Inflammatory macrophage (primary cell): ENCODE results near the gene SNAP25.

Experiments
- DNase-seq, 2 donors: peaks; one replicate each; pipeline ENCODE4 v3.0.0-alpha.2; 2020 to 2022

Gene SNAP25

DNA sequence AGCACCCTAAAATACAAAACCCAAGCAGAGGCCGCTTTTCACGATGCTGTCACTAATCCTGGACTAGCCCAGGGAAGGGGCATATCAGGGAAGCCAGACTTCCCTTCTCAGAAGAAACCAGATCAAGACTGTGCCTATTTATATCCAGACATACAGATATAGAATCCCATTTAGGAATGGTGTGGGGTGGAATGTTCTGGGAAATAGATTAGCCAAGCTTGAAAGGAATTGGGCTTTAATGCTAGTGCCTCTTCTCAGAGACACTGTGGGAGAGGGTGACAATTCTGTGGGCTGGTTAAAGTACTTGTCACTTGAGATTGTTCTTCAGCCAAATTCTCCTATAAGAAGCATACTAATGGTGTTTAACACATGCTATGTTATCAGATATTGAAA lies 45.5 kb downstream of the SNAP25 start:
- DNase-seq, result no peak

DNA sequence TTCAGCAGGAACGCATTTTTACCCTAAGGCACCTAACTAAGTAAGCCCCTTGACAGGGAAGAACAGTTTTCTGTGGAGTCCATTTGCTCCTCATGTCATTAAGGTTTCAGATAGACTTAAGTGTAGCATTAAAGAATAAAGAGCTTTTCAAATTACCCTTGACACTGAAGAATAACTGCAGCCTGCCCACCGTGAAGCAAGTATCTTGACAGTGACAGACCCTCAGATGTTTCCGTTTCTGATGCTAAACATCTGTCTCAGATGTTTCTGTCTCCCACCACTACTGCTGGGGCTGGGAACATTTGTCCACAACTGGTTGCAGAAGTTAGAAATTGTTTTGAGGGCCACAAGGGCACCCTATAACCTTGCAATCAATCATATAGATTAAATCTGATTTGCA lies 50.0 kb downstream of the SNAP25 start:
- no peak for DNase-seq

DNA sequence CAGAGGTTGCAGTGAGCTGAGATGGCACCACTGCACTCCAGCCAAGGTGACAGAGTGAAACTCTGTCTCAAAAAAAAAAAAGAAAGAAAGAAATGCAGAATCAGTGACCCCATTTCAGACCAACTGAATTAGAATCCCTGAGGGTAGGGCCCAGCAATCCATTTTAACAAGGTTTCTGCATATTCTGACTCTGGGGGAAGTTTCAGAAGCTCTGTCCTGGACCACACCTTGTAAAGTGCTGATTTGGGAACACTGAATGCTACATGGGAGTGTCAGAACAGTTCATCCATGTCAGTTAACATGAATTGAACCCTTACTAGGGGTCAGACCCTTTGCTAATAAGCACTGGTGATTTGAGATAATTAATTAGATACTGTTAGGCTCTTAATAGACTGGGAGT lies 52.0 kb downstream of the SNAP25 start:
- DNase-seq, result no peak

DNA sequence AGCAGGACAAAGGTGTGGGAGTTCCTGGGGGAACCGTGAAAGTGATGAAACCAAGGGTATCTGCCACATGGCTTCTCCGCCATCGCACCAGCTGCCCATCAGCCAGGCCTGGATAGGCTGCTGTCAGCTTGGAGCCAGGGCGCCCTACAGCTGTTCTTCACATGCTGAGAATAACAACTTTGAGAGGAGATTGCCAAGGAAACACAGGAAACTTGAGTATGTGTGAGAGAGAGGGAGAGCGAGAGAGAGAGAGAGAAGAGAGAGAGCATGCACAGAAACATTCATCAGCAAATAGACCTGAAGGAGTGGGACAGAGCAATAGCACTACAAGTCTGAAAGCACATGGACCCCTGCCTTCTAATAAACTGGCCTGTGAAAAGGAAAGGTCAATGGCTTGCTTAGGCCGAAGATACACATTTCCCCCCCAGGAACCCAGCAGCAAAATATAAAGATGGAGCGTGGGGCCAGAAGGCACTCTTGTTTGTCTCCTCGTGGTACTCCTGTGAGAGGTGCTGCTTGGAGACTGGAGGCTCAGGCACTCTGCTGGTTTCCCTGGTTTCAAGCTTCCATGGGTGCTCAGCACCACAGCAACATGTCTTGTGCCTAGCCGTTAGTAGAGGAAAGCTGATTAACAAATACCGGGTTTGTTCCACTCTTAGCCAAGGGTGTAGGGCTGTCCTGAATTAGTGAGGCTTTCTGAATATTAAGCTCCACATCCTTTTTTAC lies 53.0 kb downstream of the SNAP25 start:
- DNase-seq, result no peak

DNA sequence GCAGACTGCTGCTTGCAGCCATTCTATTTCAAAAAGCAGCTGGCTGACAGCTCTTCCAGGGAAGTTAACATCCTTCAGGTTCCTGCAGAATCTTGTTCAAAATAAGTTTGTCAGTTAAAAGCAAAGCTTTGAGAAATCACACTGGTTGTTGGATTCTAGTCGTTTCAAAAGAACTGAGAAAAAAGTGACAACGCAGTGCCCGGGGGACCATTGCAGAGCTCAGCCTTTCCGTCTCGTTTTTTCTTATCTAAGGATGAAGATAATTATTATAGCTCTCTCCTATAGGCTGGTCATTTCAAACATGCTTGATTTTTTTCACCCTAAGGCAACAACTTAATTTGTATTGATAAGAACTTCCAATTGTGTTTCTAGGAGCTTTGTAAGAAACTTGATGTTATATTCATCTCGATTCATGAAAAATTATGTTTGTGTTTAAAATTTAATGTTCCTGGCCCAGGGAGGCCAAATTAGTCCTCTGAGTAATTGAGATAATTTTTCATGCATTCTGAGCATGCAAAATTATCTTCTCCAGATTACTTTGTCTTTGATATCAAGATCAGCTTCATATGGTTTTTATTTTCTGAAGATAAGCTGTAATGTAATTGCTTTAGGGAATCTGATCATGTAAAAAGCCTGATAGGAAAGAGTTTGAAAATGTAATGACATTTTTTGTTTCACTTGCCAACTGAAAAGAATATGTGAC lies 58.4 kb downstream of the SNAP25 start:
- no peak for DNase-seq

DNA sequence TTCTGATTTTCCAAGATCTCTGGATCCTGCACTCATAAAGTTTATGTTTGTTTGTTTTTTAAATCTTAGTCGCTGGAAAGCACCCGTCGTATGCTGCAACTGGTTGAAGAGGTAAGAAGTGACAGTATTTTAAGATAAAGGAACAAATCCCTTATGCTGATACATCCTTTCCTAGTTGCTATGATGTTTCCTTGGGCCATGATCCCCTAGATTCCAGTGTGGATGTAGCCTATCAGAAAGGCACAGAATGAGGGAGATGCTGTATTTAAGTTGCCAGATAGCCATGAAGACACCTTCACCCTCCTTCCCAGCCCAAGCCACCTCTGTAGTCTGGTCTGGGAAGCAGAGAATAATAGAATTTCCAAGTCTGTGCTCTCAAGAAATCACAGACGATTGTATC lies 59.0 kb downstream of the SNAP25 start:
- DNase-seq, result no peak

DNA sequence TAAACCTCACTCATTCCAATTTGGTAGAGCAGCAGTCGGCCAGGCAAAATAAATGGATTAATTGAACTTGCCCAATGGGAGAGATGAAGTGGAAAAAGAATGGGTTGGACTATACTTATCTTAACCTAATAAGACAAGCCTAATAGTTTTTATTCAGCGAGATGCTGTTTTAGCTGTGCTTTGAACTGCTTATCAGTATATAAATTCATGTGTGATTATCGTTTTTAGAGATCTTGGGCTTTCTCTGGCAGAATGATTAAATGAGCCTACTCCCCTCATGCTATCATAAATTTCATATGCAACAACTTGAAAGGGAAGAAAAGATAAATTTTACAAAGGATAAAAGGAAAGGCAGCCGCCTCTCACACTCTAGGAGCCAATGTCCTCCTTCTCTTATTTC lies 59.8 kb downstream of the SNAP25 start:
- DNase-seq, result no peak

DNA sequence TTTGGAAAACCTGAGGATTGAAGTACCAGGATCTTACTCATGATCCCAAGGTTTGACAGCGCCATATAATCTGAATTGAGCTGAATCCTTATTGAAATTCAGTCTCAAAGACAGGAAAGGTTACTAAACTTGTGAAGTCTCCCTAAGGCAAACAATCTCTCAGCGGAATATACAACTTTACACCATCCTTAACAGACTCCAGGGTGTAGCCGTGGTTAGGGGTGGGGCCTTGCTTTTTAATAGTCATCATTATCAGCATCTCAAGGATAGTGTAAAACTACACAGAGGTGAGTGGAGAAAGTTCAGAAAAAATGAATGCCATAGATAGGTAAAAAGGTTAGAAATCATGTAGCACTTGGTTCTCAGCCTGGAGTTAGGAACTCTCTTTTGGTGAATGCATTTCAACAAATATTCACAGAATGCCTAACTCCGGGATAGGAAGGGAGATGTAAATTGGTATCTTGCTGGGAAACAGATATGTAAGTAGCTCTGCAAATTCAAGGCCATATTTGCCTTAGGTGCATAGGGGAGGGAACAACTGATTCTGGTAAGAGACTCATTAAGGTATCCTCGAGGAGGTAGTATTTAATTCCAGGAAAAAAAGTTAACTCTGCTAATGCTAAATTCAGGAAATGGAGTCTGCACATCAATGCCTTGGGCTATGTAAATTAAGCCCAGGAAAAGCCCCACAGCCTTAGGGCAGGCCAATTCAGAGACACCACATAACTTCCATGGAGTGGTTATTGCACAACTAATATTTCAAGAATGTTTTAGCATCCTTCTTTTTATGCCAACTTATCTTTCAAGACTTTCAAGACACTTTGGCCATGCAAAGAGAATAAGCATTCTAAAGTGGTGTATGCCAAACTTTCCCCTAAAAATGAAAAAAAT lies 61.6 kb downstream of the SNAP25 start:
- no peak for DNase-seq

DNA sequence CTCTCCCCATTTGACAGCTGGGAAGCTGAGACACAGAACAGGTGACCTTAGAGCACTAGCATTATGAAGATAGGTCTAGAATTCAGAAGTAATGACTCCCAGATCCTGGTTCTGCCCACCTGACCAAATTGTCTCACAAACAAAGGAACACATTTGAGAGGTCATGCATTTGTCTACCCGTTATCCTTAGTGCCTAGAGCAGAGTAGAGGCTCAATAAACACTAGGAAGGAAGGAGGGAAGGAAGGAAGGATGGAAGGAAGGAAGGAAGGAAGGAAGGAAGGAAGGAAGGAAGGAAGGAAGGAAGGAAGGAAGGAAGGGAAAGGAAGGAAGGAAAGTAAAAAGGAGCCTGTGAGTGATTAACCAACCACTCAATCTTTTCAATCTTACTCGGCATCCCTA lies 63.3 kb downstream of the SNAP25 start:
- no peak for DNase-seq

DNA sequence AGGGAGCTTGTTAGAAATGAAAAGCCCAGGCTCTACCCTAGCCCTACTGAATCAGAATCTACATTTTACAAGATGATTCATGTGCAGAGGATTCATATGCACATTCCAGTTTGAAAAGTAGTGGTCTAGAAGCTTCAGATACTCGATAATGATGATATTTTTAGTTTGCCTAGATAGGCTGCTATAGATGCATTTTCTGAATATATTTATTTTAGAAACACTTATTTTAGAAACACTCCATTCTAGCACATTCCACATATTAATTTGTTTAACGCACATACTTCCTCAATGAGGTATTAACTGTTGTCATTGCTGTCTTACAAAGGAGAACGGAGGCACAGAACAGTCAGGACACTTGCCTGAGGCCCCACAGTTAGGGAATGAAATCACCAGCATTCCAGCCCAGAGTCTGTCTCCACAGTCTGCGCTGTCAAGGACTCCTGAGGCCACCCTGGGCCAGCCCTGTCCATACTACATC lies 64.4 kb downstream of the SNAP25 start:
- DNase-seq, result no peak

DNA sequence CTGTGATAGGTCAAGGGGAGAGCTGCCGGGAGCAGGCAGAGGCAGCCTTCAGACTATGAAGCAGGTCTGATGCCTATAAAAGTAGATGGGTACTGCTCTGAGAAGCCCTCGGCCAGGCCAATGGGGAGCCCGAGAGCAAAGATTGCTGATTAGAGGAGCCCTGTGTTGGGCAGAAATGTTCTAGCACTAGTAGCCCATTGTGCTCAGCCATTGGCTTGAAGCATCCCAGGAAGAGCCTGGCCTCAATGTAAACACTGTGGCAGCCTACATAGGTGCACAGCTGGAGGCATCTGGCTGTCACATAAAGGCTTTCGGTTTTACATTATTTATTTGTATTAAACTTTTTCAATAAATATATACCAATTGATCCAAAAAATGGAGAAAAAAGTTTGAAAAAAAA lies 67.7 kb downstream of the SNAP25 start:
- no peak for DNase-seq

DNA sequence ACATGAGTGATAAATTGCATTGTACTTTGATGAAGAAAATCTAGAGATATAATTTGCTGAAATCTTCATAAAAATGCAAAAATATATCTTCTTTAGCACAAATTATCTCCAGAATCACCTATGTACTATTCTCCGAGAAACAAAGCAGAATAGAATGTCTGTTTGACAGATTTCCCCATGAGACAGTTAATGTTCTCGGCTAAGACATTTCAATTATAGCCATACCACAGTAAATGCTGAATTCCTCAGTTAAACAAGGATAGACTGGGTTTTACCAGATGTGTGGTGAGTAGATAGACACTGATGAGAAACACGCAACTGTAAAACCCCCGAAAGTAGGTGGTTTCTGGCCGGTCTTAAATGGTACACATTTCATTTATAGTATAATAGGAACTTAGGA lies 69.8 kb downstream of the SNAP25 start:
- no peak for DNase-seq

DNA sequence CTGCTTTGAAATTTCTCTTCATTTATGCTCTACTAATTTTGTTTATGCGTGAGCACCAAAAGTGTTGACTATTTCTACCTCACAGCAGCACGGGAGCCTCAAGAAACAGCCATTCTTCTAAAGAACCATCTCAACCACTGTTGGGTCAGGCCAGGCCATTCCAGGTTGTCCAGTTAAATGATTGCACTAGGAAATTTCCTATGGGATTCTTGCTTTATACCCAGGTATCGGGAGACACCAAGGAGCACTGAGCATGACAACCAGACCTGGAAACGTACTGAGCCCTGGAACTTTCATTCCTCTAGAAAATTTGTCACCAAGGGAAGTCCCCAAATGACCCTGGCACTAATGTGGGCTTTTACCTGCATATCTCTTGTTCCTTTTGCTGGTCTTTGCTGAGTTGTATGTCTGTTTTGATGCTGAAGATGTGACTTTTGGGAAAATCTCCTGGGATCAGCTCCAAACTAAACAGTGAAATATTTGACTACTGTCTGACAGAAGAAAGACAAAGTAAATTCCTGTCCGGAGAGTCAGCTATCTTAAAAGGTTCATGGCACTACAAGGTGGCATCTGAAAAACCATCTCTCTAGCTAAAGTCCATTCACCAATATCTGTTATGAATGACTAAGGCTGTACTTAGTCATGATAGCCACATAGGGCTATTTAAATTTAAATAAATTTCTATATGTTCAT lies 70.5 kb downstream of the SNAP25 start:
- DNase-seq, result no peak

DNA sequence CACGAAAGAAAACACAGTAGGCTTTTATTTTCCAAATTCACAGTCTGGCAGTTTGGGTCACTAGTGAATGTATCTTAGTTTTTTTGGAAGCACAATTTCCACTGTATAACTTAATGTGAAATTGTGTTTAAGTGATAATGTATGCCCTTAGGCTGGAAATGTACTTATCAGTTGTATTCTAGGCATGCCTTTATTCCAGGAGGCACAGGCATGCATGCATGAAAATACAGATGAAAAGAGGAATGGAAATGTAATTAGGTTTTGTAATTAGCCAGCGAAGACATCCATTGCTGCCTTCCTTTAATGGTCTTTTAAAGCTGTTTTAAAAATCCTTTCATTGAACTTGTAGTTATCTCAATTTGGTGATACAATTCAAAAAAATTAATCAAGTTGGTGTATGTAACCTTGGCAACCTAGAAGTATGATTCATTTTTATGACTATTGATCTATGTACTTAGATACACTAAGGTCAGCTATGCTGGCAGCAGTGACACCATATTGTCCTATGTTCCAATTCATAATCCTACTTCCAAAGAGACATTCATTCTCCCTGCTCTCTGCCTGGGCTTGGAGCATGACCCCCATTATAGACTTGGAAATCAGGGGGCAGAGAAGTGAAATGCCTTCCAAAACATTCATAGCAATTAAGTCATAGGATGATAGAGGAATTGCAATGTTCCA lies 73.1 kb downstream of the SNAP25 start:
- DNase-seq, result no peak

DNA sequence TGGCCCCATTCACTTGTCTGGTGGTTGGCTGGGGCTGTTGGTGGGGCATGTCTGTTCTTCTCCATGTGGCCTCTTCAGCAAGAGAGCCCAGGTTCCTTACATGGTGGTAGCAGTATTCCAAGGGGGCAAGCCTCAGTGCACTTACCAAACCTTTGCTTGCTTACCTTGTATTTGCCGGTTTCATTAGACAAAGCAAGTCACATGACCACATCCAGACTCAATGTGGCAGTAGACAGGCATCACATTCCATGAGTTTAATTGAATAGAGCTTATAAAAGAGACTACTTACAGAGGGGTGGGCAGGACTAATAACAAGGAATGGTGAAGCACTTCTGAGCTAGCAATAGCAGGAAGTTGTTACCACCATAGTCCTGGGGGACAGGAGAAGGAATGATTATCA lies 78.6 kb downstream of the SNAP25 start:
- DNase-seq, result no peak

DNA sequence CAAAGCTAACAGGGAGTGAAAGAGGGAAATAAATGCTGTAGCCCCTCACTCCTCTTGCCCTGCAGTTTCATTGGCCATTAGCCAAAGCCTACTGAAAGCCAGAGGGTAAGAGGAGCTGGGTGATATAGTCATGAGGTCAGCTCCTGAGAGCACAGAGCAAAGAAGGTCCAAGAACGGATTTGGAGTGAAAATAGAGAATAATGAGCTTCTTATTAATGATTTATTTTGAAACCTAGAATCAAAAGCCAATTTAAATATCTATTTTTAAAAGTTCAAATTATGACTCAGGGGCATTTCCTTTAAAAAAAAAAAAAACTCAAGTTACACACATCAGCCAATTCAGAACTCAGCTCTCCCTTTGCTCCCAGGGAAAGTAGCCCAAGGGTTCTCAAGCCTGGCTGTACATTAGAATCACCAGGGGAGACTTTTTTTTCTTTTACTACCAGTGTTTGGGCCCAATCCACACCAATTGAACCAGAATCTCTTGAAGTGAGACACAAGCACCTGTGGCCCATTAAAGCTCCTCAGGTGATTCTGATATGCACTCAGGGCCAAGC lies 79.1 kb downstream of the SNAP25 start:
- DNase-seq, result no peak

DNA sequence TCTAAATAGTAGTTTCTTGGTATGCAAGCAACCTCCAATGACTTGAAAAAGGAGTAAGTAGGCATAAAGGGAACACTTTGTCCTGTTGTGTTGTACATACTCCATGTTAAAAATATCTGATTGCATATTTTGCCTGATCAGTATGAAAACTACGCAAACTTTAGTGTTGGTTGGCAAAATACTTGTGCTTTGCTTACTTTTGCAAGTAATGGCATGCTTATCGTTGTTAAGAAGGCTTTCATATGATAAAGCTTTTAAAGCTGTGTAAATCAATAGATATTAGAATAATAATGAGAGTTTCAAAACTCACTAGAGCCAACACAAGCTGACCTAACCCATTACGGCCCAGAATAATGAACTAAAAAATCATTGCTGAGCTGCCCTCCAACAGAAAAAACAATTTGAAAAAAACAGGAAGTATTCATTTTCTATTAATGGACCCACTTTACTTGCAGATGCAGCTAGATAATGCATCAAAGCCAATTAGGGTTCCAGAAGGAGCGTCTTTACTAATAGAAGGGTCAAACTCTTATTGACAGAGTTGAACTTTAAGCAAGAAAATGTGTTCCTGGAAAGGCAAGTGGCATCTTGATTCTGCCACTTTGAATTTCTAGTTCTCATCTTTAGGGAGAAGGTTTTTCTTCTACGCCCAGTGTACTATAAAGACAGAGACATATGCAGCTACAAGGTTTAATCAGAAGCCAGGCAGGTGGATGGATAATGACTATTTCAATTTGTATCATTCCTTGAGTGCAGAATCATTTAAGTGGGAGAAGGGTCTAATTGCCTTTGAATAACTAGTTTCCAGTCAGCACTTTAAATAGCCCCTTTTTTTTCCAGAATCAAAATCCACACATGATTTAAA lies 82.2 kb downstream of the SNAP25 start:
- DNase-seq, result no peak

DNA sequence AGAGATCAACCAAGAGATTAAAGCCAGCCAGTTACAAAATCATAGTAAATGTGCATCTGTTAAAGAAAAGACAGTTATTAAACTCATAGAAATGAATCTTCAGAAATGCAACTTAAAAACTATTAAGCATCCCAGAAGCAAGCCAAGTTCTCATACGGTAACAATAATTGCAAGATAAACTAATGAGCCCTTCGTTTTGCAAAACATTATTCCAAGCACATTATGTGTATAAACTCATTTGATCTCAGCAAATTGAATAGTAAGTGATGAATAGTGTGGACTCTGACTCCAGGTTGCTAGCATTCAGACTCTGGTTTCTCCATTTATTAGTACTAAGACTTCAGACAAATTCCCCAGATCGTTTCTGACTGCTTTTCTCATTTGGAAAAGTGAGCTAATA lies 85.2 kb downstream of the SNAP25 start:
- no peak for DNase-seq

DNA sequence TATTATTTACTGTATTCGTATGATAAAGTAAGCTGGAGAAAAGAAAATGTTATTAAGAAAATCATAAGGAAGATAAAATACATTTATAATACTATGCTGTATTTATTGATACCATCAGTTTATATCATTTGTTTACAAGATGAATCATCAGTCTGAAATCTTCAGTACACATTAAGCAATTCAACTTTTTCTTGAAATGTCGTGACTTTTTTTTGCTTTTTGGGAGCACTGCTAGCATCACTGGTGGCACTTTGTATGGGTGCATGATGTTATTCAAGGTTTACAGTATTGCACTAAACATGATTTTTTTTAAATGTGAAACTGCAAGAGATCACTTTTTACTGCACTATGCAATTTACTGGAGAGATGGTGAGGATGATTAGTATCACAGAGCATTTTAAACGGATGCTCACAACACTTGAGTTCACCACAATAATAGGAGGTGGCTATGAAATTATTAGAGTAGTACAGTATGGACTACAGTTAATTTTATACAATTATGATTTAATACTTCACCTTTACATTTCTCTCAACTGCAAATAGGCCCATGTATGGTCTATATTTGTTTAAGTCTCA lies 85.9 kb downstream of the SNAP25 start:
- DNase-seq, result no peak
